Activated naive CD8-positive, alpha-beta T cell treated with anti-CD3 and anti-CD28 coated beads, Interleukin-2, amount 50 U/mL, for 24 hours (primary cell): ENCODE data around the gene NCCRP1.
"Not testable (repeated sequence)": the region's sequence is repeated elsewhere in the genome, so short reads cannot be mapped to it uniquely, and the experiment has no call there.

Source experiments
- ATAC-seq: fragments of 150-1000 bp; cut with Tn5 transposase; one replicate; pipeline ENCODE4 v1.10.0; 2021
- DNase-seq: peaks from one replicate; pipeline ENCODE4 v3.0.0; 2021
- H3K27ac Mint-ChIP-seq: one replicate; pipeline ENCODE4 v1.8.0; 2021; ENCODE audit warnings: mild to moderate bottlenecking, mixed read lengths
- H3K27me3 Mint-ChIP-seq: one replicate; pipeline ENCODE4 v1.8.0; 2021; ENCODE audit warnings: mixed read lengths
- H3K36me3 Mint-ChIP-seq: one replicate; pipeline ENCODE4 v1.8.0; 2021; ENCODE audit warnings: low read depth, mixed read lengths
- H3K4me1 Mint-ChIP-seq: one replicate; pipeline ENCODE4 v1.8.0; 2021; ENCODE audit warnings: mixed read lengths
- H3K4me3 Mint-ChIP-seq: one replicate; pipeline ENCODE4 v1.8.0; 2021; ENCODE audit warnings: mild to moderate bottlenecking, moderate library complexity, mixed read lengths
- H3K9me3 Mint-ChIP-seq: one replicate; pipeline ENCODE4 v1.8.0; 2021; ENCODE audit warnings: mixed read lengths

The NCCRP1 gene

DNA sequence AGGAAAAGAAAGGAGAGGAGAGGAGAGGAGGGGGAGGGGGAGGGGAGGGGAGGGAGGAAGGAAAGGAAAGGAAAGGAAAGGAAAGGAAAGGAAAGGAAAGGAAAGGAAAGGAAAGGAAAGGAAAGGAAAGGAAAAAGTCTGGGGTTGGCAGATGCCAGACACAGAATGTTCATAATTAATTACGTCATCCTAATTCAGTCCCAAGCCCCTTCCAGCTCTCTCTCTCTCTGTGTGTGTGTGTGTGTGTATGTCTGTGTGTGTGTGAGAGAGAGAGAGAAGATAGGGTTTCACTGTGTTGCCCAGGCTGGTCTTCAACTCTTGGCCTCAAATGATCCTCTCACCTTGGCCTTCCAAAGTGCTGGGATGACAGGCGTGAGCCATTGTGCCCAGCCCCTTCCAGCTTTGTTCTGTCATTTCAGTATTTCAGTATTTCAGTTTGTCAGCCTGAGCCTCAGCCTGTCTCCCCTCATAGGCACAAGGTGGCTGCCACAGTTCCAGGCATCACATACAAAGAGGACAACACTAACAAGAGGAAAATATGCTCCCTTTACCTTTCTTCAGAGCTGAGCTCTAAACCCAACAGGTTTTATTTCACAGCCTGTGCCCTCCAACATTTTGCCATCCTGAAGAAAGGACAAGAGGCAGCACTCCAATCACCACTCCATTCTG, 33.5 kb downstream of the NCCRP1 start:
- H3K36me3 Mint-ChIP-seq, result no peaks in the 10 kb centered on the region
- H3K9me3 Mint-ChIP-seq, result no peaks in the 10 kb centered on the region
- H3K27me3 Mint-ChIP-seq, result peaks cover 4% of the 10 kb centered on the region
- no peaks in the 10 kb centered on the region for H3K4me1 Mint-ChIP-seq
- H3K27ac Mint-ChIP-seq, result no peak overlapping the region
- DNase-seq, result no peak
- no peak overlapping the region for H3K4me3 Mint-ChIP-seq
- no peak for ATAC-seq

DNA sequence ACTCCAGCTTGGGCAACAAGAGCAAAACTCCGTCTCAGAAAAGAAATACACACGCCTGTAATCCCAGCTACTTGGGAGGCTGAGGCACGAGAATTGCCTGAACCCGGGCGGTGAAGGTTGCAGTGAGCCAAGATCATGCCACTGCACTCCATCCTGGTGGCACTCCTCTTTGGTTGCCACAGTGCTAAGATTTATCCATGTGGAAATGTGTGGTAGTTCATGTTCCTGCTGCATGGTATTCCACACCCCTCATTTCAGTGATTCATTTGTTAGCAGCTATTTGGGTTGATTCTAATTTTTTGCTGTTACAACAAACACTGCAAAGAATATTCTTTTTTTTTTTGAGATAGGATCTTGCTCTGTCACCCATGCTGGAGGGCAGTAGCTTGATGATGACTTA, 35.9 kb downstream of the NCCRP1 start:
- no peak overlapping the region for H3K4me3 Mint-ChIP-seq
- no peaks in the 10 kb centered on the region for H3K9me3 Mint-ChIP-seq
- H3K27ac Mint-ChIP-seq, result no peak overlapping the region

DNA sequence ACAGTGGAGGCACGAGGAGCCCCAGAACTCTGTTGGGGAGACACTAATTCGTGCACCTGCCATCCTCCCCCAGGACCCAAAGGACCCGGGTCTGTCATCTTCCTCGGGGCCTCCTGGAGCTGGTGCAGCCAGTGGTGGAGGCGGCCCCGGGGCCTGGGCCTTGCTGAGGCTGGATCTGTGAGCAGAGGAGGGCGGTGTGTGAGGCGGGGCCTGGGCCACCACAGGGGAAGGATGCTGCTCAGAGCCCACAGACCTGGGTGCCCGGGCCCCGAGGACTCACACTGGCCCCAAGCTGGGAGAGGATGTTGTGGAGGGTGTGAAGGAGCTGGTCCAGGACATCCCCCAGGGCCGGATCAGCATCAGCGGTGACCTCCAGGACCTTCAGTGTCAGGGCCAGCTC, 39.8 kb downstream of the NCCRP1 start:
- peak overlapping the region; percentile 35 for H3K27ac Mint-ChIP-seq
- peak; percentile 73 for ATAC-seq

More for the DNA sequence above, 35.9 kb downstream of the NCCRP1 start:
- no peaks in the 10 kb centered on the region for H3K27me3 Mint-ChIP-seq
- H3K36me3 Mint-ChIP-seq, result no peaks in the 10 kb centered on the region
- DNase-seq (no peak), ATAC-seq (no peak)
- peaks cover 14% of the 10 kb centered on the region for H3K4me1 Mint-ChIP-seq

DNA sequence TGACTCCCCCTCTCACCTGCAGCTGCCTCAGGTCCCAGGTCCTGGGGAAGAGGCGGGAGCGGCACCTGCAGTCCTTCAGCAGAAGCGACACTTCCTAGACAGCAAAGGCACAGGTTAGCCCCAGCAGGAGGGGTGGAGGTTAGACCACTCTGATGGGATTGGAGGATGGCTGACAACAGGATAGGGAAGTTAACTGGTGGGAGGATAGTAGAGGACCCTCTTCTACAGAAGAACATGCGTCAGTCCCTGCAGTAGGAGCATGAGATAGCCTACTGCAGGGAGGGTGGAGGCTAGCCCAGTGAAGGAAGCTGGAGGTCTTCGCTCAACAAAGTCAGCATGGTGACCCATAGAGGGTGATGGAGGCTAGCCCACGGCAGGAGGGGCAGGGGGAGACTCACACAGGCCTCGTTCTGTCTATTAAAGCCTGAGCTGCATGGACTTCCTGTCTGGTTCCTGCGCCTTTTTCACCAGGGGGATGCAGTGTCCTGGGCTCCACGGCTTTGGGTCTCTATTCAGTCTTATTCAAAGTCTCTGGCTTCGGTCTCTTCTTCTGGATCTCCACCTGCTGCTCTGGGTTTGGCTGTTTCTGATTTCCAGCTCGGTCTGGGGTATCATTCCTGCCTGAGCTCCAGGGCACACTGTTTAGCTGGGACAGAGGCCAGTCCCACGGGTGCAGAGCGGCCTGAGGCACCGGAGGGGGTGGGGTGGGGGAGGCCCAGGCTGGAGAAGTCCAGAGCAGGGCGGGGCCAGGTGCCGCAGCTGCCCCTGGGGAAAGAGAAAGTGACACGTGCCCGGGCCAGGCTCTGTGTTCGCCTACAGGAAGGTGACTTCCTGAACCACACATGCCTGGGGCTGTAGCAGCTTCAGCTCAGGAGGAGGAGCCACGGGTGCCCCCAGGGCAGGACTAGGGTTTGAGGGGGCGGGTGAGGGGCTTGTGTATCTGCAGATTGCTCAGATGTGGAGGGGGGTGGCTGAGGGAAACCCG, 40.7 kb downstream of the NCCRP1 start:
- H3K27me3 Mint-ChIP-seq, result no peaks in the 10 kb centered on the region
- DNase-seq, result peak; percentile 54
- ATAC-seq, result peak; percentile 62
- H3K27ac Mint-ChIP-seq, result peak overlapping the region; percentile 74
- H3K4me3 Mint-ChIP-seq, result peak overlapping the region; percentile 65
- H3K4me1 Mint-ChIP-seq, result peaks cover 21% of the 10 kb centered on the region
- H3K36me3 Mint-ChIP-seq, result no peaks in the 10 kb centered on the region
- H3K9me3 Mint-ChIP-seq, result no peaks in the 10 kb centered on the region

More for the DNA sequence above, 39.8 kb downstream of the NCCRP1 start:
- peak; percentile 36 for DNase-seq
- no peaks in the 10 kb centered on the region for H3K27me3 Mint-ChIP-seq
- H3K4me1 Mint-ChIP-seq, result peaks cover 21% of the 10 kb centered on the region
- no peak overlapping the region for H3K4me3 Mint-ChIP-seq
- no peaks in the 10 kb centered on the region for H3K9me3 Mint-ChIP-seq
- no peaks in the 10 kb centered on the region for H3K36me3 Mint-ChIP-seq

DNA sequence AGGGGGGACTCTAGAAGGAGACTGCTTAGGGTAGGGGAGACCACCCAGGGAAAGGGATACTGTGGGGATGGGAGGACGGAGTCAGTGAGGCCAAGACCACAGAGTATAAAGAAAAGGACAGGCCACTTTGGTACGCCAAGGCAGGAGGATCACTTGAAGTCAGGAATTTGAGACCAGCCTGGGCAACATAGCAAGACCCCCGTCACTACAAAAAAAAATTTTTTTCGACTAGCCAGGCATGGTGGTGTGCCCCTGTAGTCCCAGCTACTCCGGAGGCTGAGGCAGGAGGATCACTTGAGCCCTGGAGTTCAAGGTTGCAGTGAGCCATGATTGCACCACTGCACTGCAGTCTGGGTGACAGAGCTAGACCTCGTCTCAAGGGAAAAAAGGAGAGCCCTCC, 41.4 kb downstream of the NCCRP1 start:
- ATAC-seq, result no peak
- H3K9me3 Mint-ChIP-seq, result no peaks in the 10 kb centered on the region

DNA sequence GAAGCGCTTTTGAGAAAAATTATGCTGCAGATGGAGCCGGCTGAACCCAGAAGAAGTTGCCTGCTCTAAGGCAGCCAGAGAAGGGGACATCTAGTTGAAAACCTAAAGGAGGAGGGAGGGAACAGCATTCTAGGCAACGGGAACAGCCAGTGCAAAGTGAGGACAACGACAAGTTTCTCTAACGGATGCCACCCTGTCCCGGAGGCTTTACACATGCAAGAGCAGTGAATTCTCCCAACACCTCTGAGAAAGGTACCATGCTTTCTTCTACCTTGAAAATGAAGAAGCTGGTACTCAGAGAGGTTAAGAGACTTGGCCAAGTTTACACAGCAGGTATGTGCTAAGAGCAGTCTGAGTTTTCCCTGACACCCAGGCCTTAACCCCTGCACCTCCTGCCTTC, 42.2 kb downstream of the NCCRP1 start:
- H3K27me3 Mint-ChIP-seq, result no peaks in the 10 kb centered on the region
- DNase-seq (no peak), ATAC-seq (no peak)
- H3K27ac Mint-ChIP-seq, result no peak overlapping the region
- H3K36me3 Mint-ChIP-seq, result no peaks in the 10 kb centered on the region
- peaks cover 21% of the 10 kb centered on the region for H3K4me1 Mint-ChIP-seq
- no peak overlapping the region for H3K4me3 Mint-ChIP-seq
- no peaks in the 10 kb centered on the region for H3K9me3 Mint-ChIP-seq

More for the DNA sequence above, 41.4 kb downstream of the NCCRP1 start:
- Mint-ChIP-seq H3K36me3 (no peaks in the 10 kb centered on the region), H3K4me3 (no peak overlapping the region), H3K27me3 (no peaks in the 10 kb centered on the region), H3K27ac (peak overlapping the region; percentile 74), H3K4me1 (peaks cover 21% of the 10 kb centered on the region)
- DNase-seq, result no peak

DNA sequence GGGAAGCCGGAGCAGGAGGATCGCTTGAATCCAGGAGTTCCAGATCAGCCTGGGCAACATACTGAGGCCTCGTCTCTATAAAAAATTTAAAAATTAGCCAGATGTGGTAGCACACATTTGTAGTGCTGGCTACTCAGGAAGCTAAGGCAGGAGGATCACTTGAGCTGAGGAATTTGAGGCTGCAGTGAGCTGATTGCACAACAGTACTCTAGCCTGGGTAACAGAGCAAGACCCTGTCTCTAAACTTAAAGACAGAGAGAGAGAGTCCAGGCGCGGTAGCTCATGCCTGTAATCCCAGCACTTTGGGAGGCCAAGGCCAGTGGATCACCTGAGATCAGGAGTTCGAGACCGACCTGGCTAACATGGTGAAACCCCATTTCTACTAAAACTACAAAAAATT, 43.7 kb downstream of the NCCRP1 start:
- Mint-ChIP-seq H3K27me3 (no peaks in the 10 kb centered on the region), H3K36me3 (no peaks in the 10 kb centered on the region), H3K4me1 (peaks cover 21% of the 10 kb centered on the region), H3K4me3 (no peak overlapping the region), H3K9me3 (no peaks in the 10 kb centered on the region), H3K27ac (no peak overlapping the region)
- DNase-seq (no peak), ATAC-seq (no peak)

DNA sequence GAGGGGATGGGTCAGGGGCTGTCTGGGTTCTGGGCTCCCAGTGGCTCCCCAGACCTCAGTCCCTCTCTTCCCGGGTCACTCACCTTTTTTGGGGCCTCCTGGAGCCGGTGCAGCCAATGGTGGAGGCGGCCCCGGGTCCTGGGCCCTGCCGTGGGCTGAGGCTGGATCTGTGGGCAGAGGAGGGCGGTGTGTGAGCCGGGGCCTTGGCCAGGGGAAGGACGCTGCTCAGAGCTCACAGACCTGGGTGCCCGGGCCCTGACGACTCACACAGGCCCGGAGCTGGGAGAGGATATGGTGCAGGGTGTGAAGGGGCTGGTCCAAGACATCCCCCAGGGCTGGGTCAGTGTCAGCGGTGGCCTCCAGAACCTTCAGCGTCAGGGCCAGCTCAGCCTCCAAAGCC, 47.0 kb downstream of the NCCRP1 start:
- not testable (repeated sequence) for H3K9me3 Mint-ChIP-seq, H3K4me1 Mint-ChIP-seq, DNase-seq, H3K36me3 Mint-ChIP-seq, ATAC-seq, H3K4me3 Mint-ChIP-seq, H3K27me3 Mint-ChIP-seq, H3K27ac Mint-ChIP-seq

DNA sequence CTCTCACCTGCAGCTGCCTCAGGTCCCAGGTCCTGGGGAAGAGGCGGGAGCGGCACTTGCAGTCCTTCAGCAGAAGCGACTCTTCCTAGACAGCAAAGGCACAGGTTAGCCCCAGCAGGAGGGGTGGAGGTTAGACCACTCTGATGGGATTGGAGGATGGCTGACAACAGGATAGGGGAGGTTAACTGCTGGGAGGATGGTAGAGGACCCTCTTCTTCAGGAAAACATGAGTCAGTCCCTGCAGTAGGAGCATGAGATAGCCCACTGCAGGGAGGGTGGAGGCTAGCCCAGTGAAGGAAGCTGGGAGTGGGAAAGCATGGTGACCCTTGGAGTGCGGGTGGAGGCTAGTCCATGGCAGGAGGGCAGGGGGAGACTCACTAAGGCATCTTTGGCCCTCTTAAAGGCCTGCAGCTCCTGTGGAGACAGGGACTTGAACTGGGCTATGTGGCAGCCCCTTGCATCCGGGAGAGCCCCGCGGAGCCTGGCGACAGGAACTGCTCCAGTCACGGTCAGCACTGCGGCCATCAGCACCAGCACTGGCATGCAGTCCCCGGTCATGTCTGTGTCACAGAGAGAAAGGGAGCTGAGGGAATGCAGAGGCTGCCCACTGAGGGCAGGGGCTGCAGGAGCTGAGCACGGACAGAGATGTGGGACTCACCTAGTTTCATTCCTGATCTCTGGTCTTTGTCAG, 47.8 kb downstream of the NCCRP1 start, which contains the start of gene IFNL3:
TSS of gene IFNL3 (minus strand) at position 597 of the 691 bp plus-strand sequence. CDS start at position 558, 39 bp downstream.
- DNase-seq, result not testable (repeated sequence)

DNA sequence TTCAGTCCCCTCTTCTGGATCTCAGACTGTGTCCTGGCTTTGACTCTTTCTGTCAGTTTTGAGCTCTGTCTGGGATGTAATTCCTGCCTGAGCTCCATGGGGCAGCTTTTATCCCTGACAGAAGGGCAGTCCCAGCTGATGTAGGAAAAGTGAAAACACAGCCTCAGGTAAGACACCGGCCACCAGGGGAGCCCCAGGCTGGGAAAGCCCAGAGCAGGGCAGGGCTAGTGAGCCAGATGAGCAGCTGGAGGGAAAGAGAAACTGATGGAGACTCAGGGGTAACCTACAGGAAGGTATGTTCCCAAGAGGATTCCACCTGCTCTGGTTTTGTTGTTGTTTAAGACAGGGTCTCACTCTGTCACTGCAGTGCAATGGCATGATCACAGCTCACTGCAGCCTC, 48.4 kb downstream of the NCCRP1 start:
- H3K36me3 Mint-ChIP-seq, H3K27ac Mint-ChIP-seq, DNase-seq, H3K9me3 Mint-ChIP-seq, H3K27me3 Mint-ChIP-seq, H3K4me1 Mint-ChIP-seq, H3K4me3 Mint-ChIP-seq: not testable (repeated sequence)
- peak; percentile 62 for ATAC-seq

More for the DNA sequence above, 47.8 kb downstream of the NCCRP1 start, which contains the start of gene IFNL3:
- ATAC-seq, H3K4me3 Mint-ChIP-seq, H3K27me3 Mint-ChIP-seq, H3K4me1 Mint-ChIP-seq, H3K9me3 Mint-ChIP-seq, H3K27ac Mint-ChIP-seq, H3K36me3 Mint-ChIP-seq: not testable (repeated sequence)

DNA sequence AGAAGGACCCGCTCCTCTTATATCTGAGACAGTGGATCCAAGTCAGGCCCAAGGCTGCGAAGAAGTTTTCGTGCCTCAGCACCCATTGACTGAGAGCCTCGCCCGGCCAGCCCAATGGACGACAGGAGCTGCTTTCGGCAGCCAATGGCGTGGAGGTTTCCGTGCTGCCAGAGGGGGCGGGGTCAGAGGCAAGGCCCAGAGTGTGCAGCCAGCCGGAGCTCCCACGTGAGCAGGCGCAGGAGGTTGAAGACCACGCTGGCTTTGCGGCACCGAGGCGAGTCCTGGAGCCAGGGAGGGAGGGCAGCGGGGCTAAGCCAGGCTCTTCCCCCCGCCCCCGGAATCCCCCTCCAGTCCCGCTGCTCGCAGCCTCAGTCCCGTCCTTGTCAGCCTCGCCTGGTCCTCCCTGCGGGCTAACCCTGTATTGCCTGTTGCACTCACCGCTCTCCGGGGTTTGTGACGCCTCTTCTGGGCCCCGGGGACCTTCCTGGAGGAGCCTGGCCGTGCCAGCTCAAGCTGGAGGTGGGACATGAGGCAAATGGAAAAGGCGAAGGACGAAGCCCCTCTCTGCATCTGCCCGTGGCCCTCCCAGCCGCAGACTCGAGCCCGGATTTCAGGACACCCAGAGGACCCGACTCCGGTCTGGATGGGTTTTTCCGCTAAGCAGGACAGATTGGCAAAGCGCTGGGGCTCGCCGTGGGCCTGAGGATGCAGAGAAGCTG, 50.3 kb downstream of the NCCRP1 start:
- H3K4me3 Mint-ChIP-seq, result no peak overlapping the region
- ATAC-seq, result peak; percentile 31

DNA sequence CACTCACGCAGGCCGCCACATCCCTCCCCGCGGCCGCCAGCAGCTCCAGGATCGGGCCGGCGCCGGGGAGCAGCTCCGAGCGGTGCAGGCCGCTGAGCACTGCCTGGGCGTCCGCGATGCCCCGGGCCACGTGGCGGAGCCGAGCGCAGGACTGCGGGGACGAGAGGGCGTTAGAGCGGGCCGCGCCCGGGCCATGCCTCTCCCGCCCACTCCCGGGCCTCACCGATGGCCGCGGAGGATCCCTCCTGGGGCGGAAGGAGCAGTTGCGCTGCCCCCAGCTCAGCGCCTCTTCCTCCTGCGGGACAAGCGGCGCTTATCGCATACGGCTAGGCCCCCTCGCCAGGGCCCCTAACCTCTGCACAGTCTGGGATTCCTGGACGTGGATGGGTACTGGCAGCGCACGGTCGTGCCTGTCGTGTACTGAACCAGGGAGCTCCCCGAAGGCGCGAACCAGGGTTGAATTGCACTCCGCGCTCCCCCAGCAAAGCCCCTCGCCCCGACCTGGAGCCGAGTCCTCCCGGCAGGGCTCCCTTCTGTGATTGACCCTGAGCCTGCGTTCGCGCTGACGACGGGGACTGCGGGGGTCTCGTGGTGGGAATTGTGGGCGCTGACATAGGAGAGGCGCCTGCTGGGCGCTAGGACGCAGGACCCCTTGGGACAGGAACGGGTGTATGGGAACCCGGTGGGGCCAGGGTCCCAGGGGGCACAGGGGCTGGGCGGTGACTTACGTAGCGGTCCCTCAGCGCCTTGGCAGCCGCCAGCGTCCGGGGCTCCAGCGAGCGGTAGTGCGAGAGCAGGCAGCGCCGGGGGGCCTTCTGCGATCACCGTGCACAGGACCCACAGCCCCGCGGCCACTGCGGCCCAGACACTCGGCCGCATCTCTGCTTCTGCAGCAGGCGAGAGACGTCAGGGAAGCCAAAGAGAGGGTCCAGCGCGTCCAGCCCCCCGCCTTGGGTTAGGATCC, 51.2 kb downstream of the NCCRP1 start:
- no peaks in the 10 kb centered on the region for H3K4me1 Mint-ChIP-seq
- no peak for DNase-seq
- ATAC-seq, result peak; percentile 35
- H3K9me3 Mint-ChIP-seq, result no peaks in the 10 kb centered on the region
- no peak overlapping the region for H3K4me3 Mint-ChIP-seq
- no peak overlapping the region for H3K27ac Mint-ChIP-seq
- H3K36me3 Mint-ChIP-seq, result no peaks in the 10 kb centered on the region
- peaks cover 7% of the 10 kb centered on the region for H3K27me3 Mint-ChIP-seq

More for the DNA sequence above, 50.3 kb downstream of the NCCRP1 start:
- no peak overlapping the region for H3K27ac Mint-ChIP-seq
- H3K9me3 Mint-ChIP-seq, result no peaks in the 10 kb centered on the region
- H3K36me3 Mint-ChIP-seq, result no peaks in the 10 kb centered on the region
- peaks cover 7% of the 10 kb centered on the region for H3K27me3 Mint-ChIP-seq
- H3K4me1 Mint-ChIP-seq, result no peaks in the 10 kb centered on the region
- peak; percentile 26 for DNase-seq

DNA sequence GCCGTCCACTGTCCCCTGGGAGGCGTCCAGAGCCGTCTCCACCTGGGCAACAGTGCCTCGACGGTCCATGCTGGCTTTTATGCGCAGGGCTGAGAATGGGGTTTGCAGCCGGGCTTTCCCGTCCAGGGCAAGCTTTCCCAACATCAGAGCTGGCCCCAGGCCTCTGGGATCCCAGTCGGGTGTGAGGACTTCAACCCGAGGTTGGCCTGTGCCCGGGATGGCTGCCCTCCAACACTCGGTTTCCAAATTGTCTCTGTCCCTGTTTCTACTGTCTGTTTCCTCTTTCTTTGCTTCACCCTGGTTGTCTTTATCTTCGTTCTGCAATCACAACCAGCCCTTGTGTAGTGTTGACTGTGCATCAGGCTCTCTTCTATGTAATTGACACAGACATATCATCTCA, 52.0 kb downstream of the NCCRP1 start, which contains the start of gene IFNL4:
TSS of gene IFNL4 (minus strand) at position 51 of the 400 bp plus-strand sequence.
- no peak within 1 kb of the TSS for H3K27ac Mint-ChIP-seq
- no peaks in the 10 kb centered on the region for H3K36me3 Mint-ChIP-seq
- no peaks in the 10 kb centered on the region for H3K9me3 Mint-ChIP-seq
- H3K27me3 Mint-ChIP-seq, result peaks cover 7% of the 10 kb centered on the region
- no peak within 1 kb of the TSS for H3K4me3 Mint-ChIP-seq
- no peaks in the 10 kb centered on the region for H3K4me1 Mint-ChIP-seq
- DNase-seq, result no peak
- ATAC-seq, result no peak
